Measurements from ENCODE around the gene IRF2BP2.

DNA sequence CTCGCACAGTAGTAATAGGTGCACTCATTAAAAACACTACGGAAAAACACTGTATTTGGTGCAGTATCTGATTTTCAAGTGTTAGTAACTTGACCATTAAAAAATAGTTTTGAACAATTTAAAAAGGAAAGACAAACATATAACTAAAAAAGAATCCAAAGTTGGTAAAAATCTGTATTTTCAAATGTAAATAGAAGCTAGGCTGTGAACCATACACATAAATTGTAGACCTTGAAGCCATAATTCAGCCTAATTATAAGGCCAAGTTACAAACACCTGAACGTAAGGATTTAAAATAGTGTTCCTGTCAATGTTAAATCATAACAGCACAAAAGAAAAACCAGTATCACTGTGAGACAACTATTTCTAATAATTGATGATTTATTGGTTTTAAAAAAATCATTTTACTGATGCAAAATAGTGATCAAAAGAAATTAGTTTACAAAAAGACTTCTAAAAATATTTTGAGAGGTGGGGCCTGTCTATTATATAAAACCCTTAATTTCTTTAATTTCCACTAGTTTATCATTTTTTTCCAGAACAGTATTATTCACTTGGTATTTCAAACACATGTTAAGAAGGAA, 4.5 kb downstream of the IRF2BP2 start:
- TF ChIP-seq ZNF626 (tag by site-specific recombination; IDR thresholded peaks at IDR 0.05): no peak
- no peak for TF ChIP-seq PRDM1 (tag by site-specific recombination; IDR thresholded peaks at IDR 0.05)
- no peak for TF ChIP-seq HOXA7 (CRISPR knock-in tag; IDR thresholded peaks at IDR 0.05; ENCODE audit: borderline replicate concordance)
- TF ChIP-seq, protein P1, sequence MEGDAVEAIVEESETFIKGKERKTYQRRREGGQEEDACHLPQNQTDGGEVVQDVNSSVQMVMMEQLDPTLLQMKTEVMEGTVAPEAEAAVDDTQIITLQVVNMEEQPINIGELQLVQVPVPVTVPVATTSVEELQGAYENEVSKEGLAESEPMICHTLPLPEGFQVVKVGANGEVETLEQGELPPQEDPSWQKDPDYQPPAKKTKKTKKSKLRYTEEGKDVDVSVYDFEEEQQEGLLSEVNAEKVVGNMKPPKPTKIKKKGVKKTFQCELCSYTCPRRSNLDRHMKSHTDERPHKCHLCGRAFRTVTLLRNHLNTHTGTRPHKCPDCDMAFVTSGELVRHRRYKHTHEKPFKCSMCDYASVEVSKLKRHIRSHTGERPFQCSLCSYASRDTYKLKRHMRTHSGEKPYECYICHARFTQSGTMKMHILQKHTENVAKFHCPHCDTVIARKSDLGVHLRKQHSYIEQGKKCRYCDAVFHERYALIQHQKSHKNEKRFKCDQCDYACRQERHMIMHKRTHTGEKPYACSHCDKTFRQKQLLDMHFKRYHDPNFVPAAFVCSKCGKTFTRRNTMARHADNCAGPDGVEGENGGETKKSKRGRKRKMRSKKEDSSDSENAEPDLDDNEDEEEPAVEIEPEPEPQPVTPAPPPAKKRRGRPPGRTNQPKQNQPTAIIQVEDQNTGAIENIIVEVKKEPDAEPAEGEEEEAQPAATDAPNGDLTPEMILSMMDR (tag by site-specific recombination; IDR thresholded peaks at IDR 0.05): no peak
- no peak for TF ChIP-seq ZNF548 (tag by site-specific recombination; IDR thresholded peaks at IDR 0.05)
- no peak for TF ChIP-seq YY1 (tag by site-specific recombination; IDR thresholded peaks at IDR 0.05)
- no peak for TF ChIP-seq ZFP3 (tag by site-specific recombination; IDR thresholded peaks at IDR 0.05; ENCODE audit: low read depth)
- no peak for TF ChIP-seq ZNF138 (tag by site-specific recombination; IDR thresholded peaks at IDR 0.05; ENCODE audit: borderline replicate concordance)
- TF ChIP-seq ZFHX2 (tag by site-specific recombination; conservative IDR thresholded peaks at IDR 0.05): no peak
- no peak for TF ChIP-seq GLIS2 (tag by site-specific recombination; IDR thresholded peaks at IDR 0.05)
- TF ChIP-seq ZNF274 (IDR thresholded peaks at IDR 0.05; ENCODE audit: low read length): no peak
- no peak for TF ChIP-seq ZNF274 (tag by site-specific recombination; IDR thresholded peaks at IDR 0.05; ENCODE audit: borderline replicate concordance)
- TF ChIP-seq ZNF747 (tag by site-specific recombination; IDR thresholded peaks at IDR 0.05): no peak

Data from HEK293 (cell line).